Activated T-cell treated with anti-CD3 and anti-CD28 coated beads, Interleukin-2, amount 50 U/mL, for 4 hours (primary cell): ENCODE measurements around the gene TMEM256. TPM values are rescaled to one million over a fixed set of nuclear protein-coding genes. Genes with fewer than 3 reads are reported as not detected.

Experiments used
- ATAC-seq, 2 donors: fragments of 200-7000 bp; cut with Tn5 transposase; one replicate each; pipeline ENCODE4 v1.10.0; 2021
- DNase-seq: peaks from one replicate; pipeline ENCODE4 v3.0.0-alpha.2; 2020
- H3K27me3 Mint-ChIP-seq: one replicate; pipeline ENCODE4 v1.8.0; 2021; ENCODE audit warnings: low read depth, mixed read lengths
- H3K36me3 Mint-ChIP-seq: one replicate; pipeline ENCODE4 v1.8.0; 2022; ENCODE audit warnings: mixed read lengths; ENCODE audit not compliant: insufficient read depth
- H3K4me1 Mint-ChIP-seq: one replicate; pipeline ENCODE4 v1.8.0; 2021; ENCODE audit warnings: low read depth, mixed read lengths
- H3K4me3 Mint-ChIP-seq: one replicate; pipeline ENCODE4 v1.8.0; 2021; ENCODE audit warnings: mild to moderate bottlenecking, moderate library complexity, mixed read lengths
- H3K9me3 Mint-ChIP-seq: one replicate; pipeline ENCODE4 v1.8.0; 2021; ENCODE audit warnings: mixed read lengths
- total RNA-seq, 3 donors: library from RNA; stranded (reverse); gene quantifications; one replicate each; pipeline ENCODE4 v1.2.1, GENCODE V29; 2021

The TMEM256 gene
- total RNA-seq, 3 donors from 2014 or later: 29.9 to 33.4 (median 32.0) TPM

GRCh38 chr17:7421186-7421585 is 17.3 kb upstream of the TMEM256 start:
- peaks cover 5% of the 10 kb centered on the region for H3K27me3 Mint-ChIP-seq
- DNase-seq (no peak), ATAC-seq (no peak)
- H3K4me3 Mint-ChIP-seq: no peak overlapping the region
- no peaks in the 10 kb centered on the region for H3K36me3 Mint-ChIP-seq
- no peaks in the 10 kb centered on the region for H3K9me3 Mint-ChIP-seq
- H3K4me1 Mint-ChIP-seq: no peaks in the 10 kb centered on the region

GRCh38 chr17:7419819-7420610 is 16.1 kb upstream of the TMEM256 start, which contains the start of gene SPEM1:
TSS of gene SPEM1 (plus strand) at chr17:7420324. CDS start at chr17:7420385, 61 bp downstream.
- ATAC-seq: no peak
- Mint-ChIP-seq H3K4me1 (no peaks in the 10 kb centered on the region), H3K36me3 (no peaks in the 10 kb centered on the region), H3K27me3 (peaks cover 3% of the 10 kb centered on the region), H3K9me3 (no peaks in the 10 kb centered on the region), H3K4me3 (no peak within 1 kb of the TSS)
- no peak for DNase-seq

GRCh38 chr17:7418472-7419152 is 14.7 kb upstream of the TMEM256 start:
- DNase-seq: no peak
- H3K4me3 Mint-ChIP-seq: no peak overlapping the region
- no peaks in the 10 kb centered on the region for H3K4me1 Mint-ChIP-seq
- ATAC-seq: no peak
- peaks cover 3% of the 10 kb centered on the region for H3K27me3 Mint-ChIP-seq
- no peaks in the 10 kb centered on the region for H3K36me3 Mint-ChIP-seq
- no peaks in the 10 kb centered on the region for H3K9me3 Mint-ChIP-seq

- no peaks in the 10 kb centered on the region for H3K4me1 Mint-ChIP-seq
- ATAC-seq (no peak), DNase-seq (no peak)
- no peaks in the 10 kb centered on the region for H3K36me3 Mint-ChIP-seq
- no peaks in the 10 kb centered on the region for H3K9me3 Mint-ChIP-seq
- peaks cover 3% of the 10 kb centered on the region for H3K27me3 Mint-ChIP-seq
- H3K4me3 Mint-ChIP-seq: no peak overlapping the region
Observed at GRCh38 chr17:7417056-7417655, 13.3 kb upstream of the TMEM256 start.

GRCh38 chr17:7416323-7416722 is 12.4 kb upstream of the TMEM256 start:
- no peak overlapping the region for H3K4me3 Mint-ChIP-seq
- ATAC-seq (no peak), DNase-seq (no peak)
- peaks cover 3% of the 10 kb centered on the region for H3K27me3 Mint-ChIP-seq
- no peaks in the 10 kb centered on the region for H3K36me3 Mint-ChIP-seq
- H3K4me1 Mint-ChIP-seq: no peaks in the 10 kb centered on the region
- H3K9me3 Mint-ChIP-seq: no peaks in the 10 kb centered on the region

- H3K4me3 Mint-ChIP-seq: no peak overlapping the region
- DNase-seq: no peak
- no peaks in the 10 kb centered on the region for H3K4me1 Mint-ChIP-seq
- no peaks in the 10 kb centered on the region for H3K36me3 Mint-ChIP-seq
- ATAC-seq: no peak
- H3K9me3 Mint-ChIP-seq: no peaks in the 10 kb centered on the region
- peaks cover 3% of the 10 kb centered on the region for H3K27me3 Mint-ChIP-seq
Observed at GRCh38 chr17:7415784-7416183, 11.9 kb upstream of the TMEM256 start.

- Mint-ChIP-seq H3K36me3 (no peaks in the 10 kb centered on the region), H3K4me1 (no peaks in the 10 kb centered on the region), H3K9me3 (no peaks in the 10 kb centered on the region), H3K27me3 (peaks cover 3% of the 10 kb centered on the region), H3K4me3 (no peak overlapping the region)
- ATAC-seq (no peak), DNase-seq (no peak)
Observed at GRCh38 chr17:7414837-7415236, 10.9 kb upstream of the TMEM256 start.

GRCh38 chr17:7413346-7413985 is 9.6 kb upstream of the TMEM256 start:
- H3K4me3 Mint-ChIP-seq: no peak overlapping the region
- H3K9me3 Mint-ChIP-seq: no peaks in the 10 kb centered on the region
- H3K36me3 Mint-ChIP-seq: no peaks in the 10 kb centered on the region
- DNase-seq (no peak), ATAC-seq (no peak)
- H3K4me1 Mint-ChIP-seq: no peaks in the 10 kb centered on the region
- no peaks in the 10 kb centered on the region for H3K27me3 Mint-ChIP-seq

GRCh38 chr17:7411427-7411750 is 7.5 kb upstream of the TMEM256 start:
- ATAC-seq: no peak
- no peak for DNase-seq
- Mint-ChIP-seq H3K4me1 (no peaks in the 10 kb centered on the region), H3K36me3 (no peaks in the 10 kb centered on the region), H3K9me3 (no peaks in the 10 kb centered on the region), H3K27me3 (no peaks in the 10 kb centered on the region), H3K4me3 (no peak overlapping the region)

- peaks cover 2% of the 10 kb centered on the region for H3K4me1 Mint-ChIP-seq
- DNase-seq: no peak
Observed at GRCh38 chr17:7410634-7411426, 6.9 kb upstream of the TMEM256 start.

GRCh38 chr17:7409716-7410115 is 5.8 kb upstream of the TMEM256 start:
- H3K4me3 Mint-ChIP-seq: no peak overlapping the region
- H3K4me1 Mint-ChIP-seq: peaks cover 5% of the 10 kb centered on the region
- no peaks in the 10 kb centered on the region for H3K9me3 Mint-ChIP-seq
- H3K36me3 Mint-ChIP-seq: no peaks in the 10 kb centered on the region
- ATAC-seq (no peak), DNase-seq (no peak)
- H3K27me3 Mint-ChIP-seq: no peaks in the 10 kb centered on the region

More at GRCh38 chr17:7410634-7411426, 6.9 kb upstream of the TMEM256 start:
- no peaks in the 10 kb centered on the region for H3K36me3 Mint-ChIP-seq
- no peaks in the 10 kb centered on the region for H3K9me3 Mint-ChIP-seq
- H3K4me3 Mint-ChIP-seq: no peak overlapping the region
- H3K27me3 Mint-ChIP-seq: no peaks in the 10 kb centered on the region
- ATAC-seq: no peak

GRCh38 chr17:7408863-7409262 is 5.0 kb upstream of the TMEM256 start:
- H3K4me3 Mint-ChIP-seq: no peak overlapping the region
- H3K36me3 Mint-ChIP-seq: no peaks in the 10 kb centered on the region
- no peaks in the 10 kb centered on the region for H3K27me3 Mint-ChIP-seq
- DNase-seq: no peak
- peaks cover 5% of the 10 kb centered on the region for H3K4me1 Mint-ChIP-seq
- no peak for ATAC-seq
- H3K9me3 Mint-ChIP-seq: no peaks in the 10 kb centered on the region

GRCh38 chr17:7408252-7408727 is 4.4 kb upstream of the TMEM256 start:
- Mint-ChIP-seq H3K27me3 (no peaks in the 10 kb centered on the region), H3K9me3 (no peaks in the 10 kb centered on the region), H3K4me1 (peaks cover 5% of the 10 kb centered on the region), H3K4me3 (no peak overlapping the region), H3K36me3 (no peaks in the 10 kb centered on the region)
- ATAC-seq: no peak
- DNase-seq: peak; percentile 15
